T-cell (primary cell): ENCODE results near the gene TMEM138. TPM values are rescaled to one million over a fixed set of nuclear protein-coding genes. Genes with fewer than 3 reads are reported as not detected.
"Not testable (repeated sequence)": the region's sequence is repeated elsewhere in the genome, so short reads cannot be mapped to it uniquely, and the experiment has no call there.

Experiments
- ATAC-seq, 4 experiments: fragments of 200-7000 bp in 3 of 4; fragments of 150-1000 bp in 1 of 4; cut with Tn5 transposase; replicated peaks in 1 of 4; 1 replicate in 3 of 4; 2 replicates in 1 of 4; pipeline ENCODE4 v1.10.0; 2021; ENCODE audit warnings: moderate library complexity in 3 of 4, mild to moderate bottlenecking in 2 of 4, moderate number of reproducible peaks in 1 of 4
- CTCF ChIA-PET, 2 donors: fragments of 300-600 bp; sonication (Branson Sonifier 250); formaldehyde crosslinking; loops; one replicate each; lab custom pipeline; 2022; ENCODE audit warnings: antibody characterized with exemption in 2 of 2; lab: Charles Lee
- POLR2A ChIA-PET, 2 donors: fragments of 300-600 bp; sonication (Branson Sonifier 250); formaldehyde crosslinking; loops; one replicate each; lab custom pipeline; 2022; ENCODE audit warnings: antibody characterized with exemption in 2 of 2; lab: Charles Lee
- DNase-seq, 35 experiments: peaks; one replicate each; pipeline versions ENCODE4 v3.0.0 to v3.0.0-alpha.2; 2013 to 2023
- H3K27ac ChIP-seq: one replicate; pipeline ENCODE4 v1.5.1; 2013; ENCODE audit warnings: low read length
- H3K27me3 ChIP-seq, 2 experiments: replicated peaks in 1 of 2; 1 replicate in 1 of 2; 2 replicates in 1 of 2; pipeline versions ENCODE4 v1.6.1 to v1.7.0; 2013; ENCODE audit warnings: low read length in 1 of 2, mixed read lengths in 1 of 2; ENCODE audit not compliant: control insufficient read depth in 2 of 2, insufficient read depth in 2 of 2; ENCODE audit errors: extremely low read depth in 1 of 2
- H3K36me3 ChIP-seq, 2 donors: 1 replicate in 1 of 2; 2 replicates in 1 of 2; pipeline versions ENCODE4 v1.6.1 to v1.7.0; 2013; ENCODE audit warnings: low read length in 1 of 2; ENCODE audit not compliant: control insufficient read depth in 2 of 2, insufficient read depth in 1 of 2; ENCODE audit errors: extremely low read depth in 1 of 2
- H3K4me1 ChIP-seq, 2 experiments: 1 replicate in 1 of 2; 2 replicates in 1 of 2; pipeline versions ENCODE4 v1.6.1 to v1.7.0; 2013; ENCODE audit warnings: low read length in 2 of 2, mixed read lengths in 1 of 2; ENCODE audit not compliant: insufficient read depth in 2 of 2, control insufficient read depth in 1 of 2; ENCODE audit errors: extremely low read depth in 1 of 2
- H3K4me3 ChIP-seq, 2 donors: 1 replicate in 1 of 2; 2 replicates in 1 of 2; pipeline versions ENCODE4 v1.5.1 to v1.7.0; 2013; ENCODE audit warnings: mild to moderate bottlenecking in 2 of 2, low read length in 1 of 2, moderate library complexity in 1 of 2; ENCODE audit not compliant: control insufficient read depth in 1 of 2; ENCODE audit errors: extremely low read depth in 1 of 2
- H3K9me3 ChIP-seq: 2 replicates; pipeline ENCODE4 v1.7.0; 2013
- H3K27ac Mint-ChIP-seq, 2 donors: one replicate each; pipeline ENCODE4 v1.8.0; 2020 to 2021; ENCODE audit warnings: mild to moderate bottlenecking in 2 of 2, mixed read lengths in 2 of 2
- H3K27me3 Mint-ChIP-seq, 2 donors: one replicate each; pipeline ENCODE4 v1.8.0; 2021 to 2022; ENCODE audit warnings: mixed read lengths in 2 of 2
- H3K36me3 Mint-ChIP-seq: one replicate; pipeline ENCODE4 v1.8.0; 2021; ENCODE audit warnings: mixed read lengths
- H3K4me1 Mint-ChIP-seq, 3 donors: one replicate each; pipeline ENCODE4 v1.8.0; 2020 to 2022; ENCODE audit warnings: mixed read lengths in 3 of 3, mild to moderate bottlenecking in 1 of 3
- H3K4me3 Mint-ChIP-seq, 3 donors: one replicate each; pipeline ENCODE4 v1.8.0; 2020 to 2022; ENCODE audit warnings: mild to moderate bottlenecking in 3 of 3, mixed read lengths in 3 of 3, moderate library complexity in 3 of 3
- H3K9me3 Mint-ChIP-seq, 3 donors: one replicate each; pipeline ENCODE4 v1.8.0; 2020 to 2022; ENCODE audit warnings: mixed read lengths in 3 of 3
- WGBS: methylation state at CpG from one replicate; pipeline ENCODE4 v1.1.5; 2013; ENCODE audit warnings: missing lambda C conversion rate; ENCODE audit not compliant: insufficient coverage; 5-methylcytosine and 5-hydroxymethylcytosine counted together
- total RNA-seq, 35 experiments: library from RNA in 6 of 35; stranded (reverse) in 6 of 35; fragments of 120-200 nt in 1 of 35; gene quantifications; one replicate each; pipeline versions ENCODE4 v1.2.1 to v1.2.4 and lab custom pipeline; 2013 to 2026

The TMEM138 gene
- total RNA-seq, 5 donors from 2014 or later (not counting 1 experiment from before 2014, with no cell fraction given) = 48.7 to 57.7 (median 56.6) TPM

GRCh38 chr11:61377461-61378160 is 15.4 kb downstream of the TMEM138 start:
- no CpG with 5 or more reads among the region's 6 CpGs for WGBS
- peaks cover 3 to 5% of the 10 kb centered on the region in 2 donors for H3K36me3 ChIP-seq
- ATAC-seq (no peak), DNase-seq (no peak)
- H3K27ac ChIP-seq = no peak overlapping the region
- H3K4me1 Mint-ChIP-seq = no peaks in the 10 kb centered on the region
- POLR2A ChIA-PET = no interaction called here
- CTCF ChIA-PET = no interaction called here
- no peak overlapping the region for H3K27ac Mint-ChIP-seq
- H3K4me3 ChIP-seq = no peak overlapping the region
- H3K9me3 ChIP-seq = no peaks in the 10 kb centered on the region
- H3K4me3 Mint-ChIP-seq = no peak overlapping the region
- no peaks in the 10 kb centered on the region for H3K27me3 Mint-ChIP-seq
- no peaks in the 10 kb centered on the region for H3K9me3 Mint-ChIP-seq
- H3K27me3 ChIP-seq = no peaks in the 10 kb centered on the region
- H3K36me3 Mint-ChIP-seq = peaks cover 6% of the 10 kb centered on the region
- no peaks in the 10 kb centered on the region for H3K4me1 ChIP-seq

- ChIA-PET CTCF (no interaction called here), POLR2A (no interaction called here)
- WGBS = 69% methylated on average over 2 of the region's 5 CpGs
- no peaks in the 10 kb centered on the region for H3K27me3 Mint-ChIP-seq
- no peaks in the 10 kb centered on the region for H3K4me1 Mint-ChIP-seq
- no peak overlapping the region for H3K4me3 ChIP-seq
- no peak overlapping the region for H3K4me3 Mint-ChIP-seq
- no peak for DNase-seq
- no peaks in the 10 kb centered on the region for H3K4me1 ChIP-seq
- no peaks in the 10 kb centered on the region for H3K9me3 ChIP-seq
- H3K36me3 ChIP-seq = peaks cover 3 to 5% of the 10 kb centered on the region in 2 donors
- H3K9me3 Mint-ChIP-seq = no peaks in the 10 kb centered on the region
- no peak overlapping the region for H3K27ac Mint-ChIP-seq
- H3K27me3 ChIP-seq = no peaks in the 10 kb centered on the region
- H3K36me3 Mint-ChIP-seq = peaks cover 6% of the 10 kb centered on the region
- no peak overlapping the region for H3K27ac ChIP-seq
- no peak for ATAC-seq
These were observed 16.6 kb downstream of the TMEM138 start for GRCh38 chr11:61378713-61379313.

- Mint-ChIP-seq H3K4me3 (no peak overlapping the region), H3K9me3 (no peaks in the 10 kb centered on the region), H3K27me3 (no peaks in the 10 kb centered on the region), H3K4me1 (peaks cover 7 to 9% (median 8%) of the 10 kb centered on the region in 3 donors), H3K27ac (no peak overlapping the region), H3K36me3 (peaks cover 6% of the 10 kb centered on the region)
- no peak overlapping the region for H3K4me3 ChIP-seq
- no peak for ATAC-seq
- WGBS = 100% methylated on average over 2 of the region's 9 CpGs
- H3K27ac ChIP-seq = no peak overlapping the region
- no peak for DNase-seq
- peaks cover 0 to 5% of the 10 kb centered on the region in 2 experiments for H3K4me1 ChIP-seq
- H3K9me3 ChIP-seq = no peaks in the 10 kb centered on the region
- POLR2A ChIA-PET = no interaction called here
- no peaks in the 10 kb centered on the region for H3K27me3 ChIP-seq
- CTCF ChIA-PET = interaction anchor here in 1 of 2 donors (0.5 to 1.7 kb wide), 2 partner anchors 10 to 45 kb away, joined by 3 to 6 read pairs; no protein-coding TSS in a partner anchor
- H3K36me3 ChIP-seq = peaks cover 0 to 7% of the 10 kb centered on the region in 2 donors
These were observed 18.7 kb downstream of the TMEM138 start for GRCh38 chr11:61380884-61381283.

GRCh38 chr11:61383859-61384258 is 21.7 kb downstream of the TMEM138 start:
- ATAC-seq, H3K4me3 ChIP-seq, H3K36me3 ChIP-seq, H3K27me3 Mint-ChIP-seq, H3K27me3 ChIP-seq, H3K9me3 ChIP-seq, DNase-seq, H3K36me3 Mint-ChIP-seq, H3K4me1 ChIP-seq, H3K4me3 Mint-ChIP-seq, H3K9me3 Mint-ChIP-seq, POLR2A ChIA-PET, H3K27ac ChIP-seq, H3K27ac Mint-ChIP-seq, H3K4me1 Mint-ChIP-seq: not testable (repeated sequence)
- 97% methylated on average over 5 of the region's 5 CpGs for WGBS
- CTCF ChIA-PET = interaction anchor here (0.6 to 5.0 kb wide), 3 partner anchors 10 to 48 kb away, joined by 3 to 114 read pairs (median 7); no protein-coding TSS in a partner anchor

GRCh38 chr11:61384271-61385242 is 22.4 kb downstream of the TMEM138 start:
- Mint-ChIP-seq H3K36me3 (no peaks in the 10 kb centered on the region), H3K4me3 (no peak overlapping the region), H3K9me3 (no peaks in the 10 kb centered on the region), H3K27me3 (no peaks in the 10 kb centered on the region), H3K4me1 (peaks cover 7 to 9% (median 8%) of the 10 kb centered on the region in 3 donors), H3K27ac (no peak overlapping the region)
- H3K36me3 ChIP-seq = peaks cover 0 to 4% of the 10 kb centered on the region in 2 donors
- no peaks in the 10 kb centered on the region for H3K27me3 ChIP-seq
- no peak overlapping the region for H3K27ac ChIP-seq
- no peaks in the 10 kb centered on the region for H3K9me3 ChIP-seq
- POLR2A ChIA-PET = interaction anchor here (0.6 to 1.2 kb wide), 2 partner anchors 48 to 64 kb away, joined by 5 to 7 read pairs; no protein-coding TSS in a partner anchor
- WGBS = 95% methylated on average over 10 of the region's 15 CpGs
- no peak overlapping the region for H3K4me3 ChIP-seq
- peaks cover 0 to 6% of the 10 kb centered on the region in 2 experiments for H3K4me1 ChIP-seq
- CTCF ChIA-PET = interaction anchor here (0.5 to 5.0 kb wide), 14 partner anchors 8 to 131 kb away, joined by 3 to 114 read pairs (median 5); partner anchors contain the start of genes CYB561A3 (in 1 of the 2), DDB1 (in 1 of the 2), TKFC (in 1 of the 2) and TMEM138 (in 1 of the 2)
- no peak for DNase-seq
- no peak for ATAC-seq

GRCh38 chr11:61390161-61390560 is 28.0 kb downstream of the TMEM138 start:
- ChIA-PET POLR2A (no interaction called here), CTCF (interaction anchor here in 1 of 2 donors (1.4 kb wide), 1 partner anchor 56 kb away, joined by 4 read pairs; no protein-coding TSS in a partner anchor)
- Mint-ChIP-seq H3K36me3 (no peaks in the 10 kb centered on the region), H3K27ac (peak overlapping the region in 1 of 2 donors; percentile 8), H3K4me3 (no peak overlapping the region), H3K4me1 (peaks cover 31 to 34% (median 31%) of the 10 kb centered on the region in 3 donors), H3K27me3 (no peaks in the 10 kb centered on the region), H3K9me3 (no peaks in the 10 kb centered on the region)
- H3K9me3 ChIP-seq = no peaks in the 10 kb centered on the region
- no CpG with 5 or more reads among the region's 1 CpG for WGBS
- ATAC-seq = no peak
- no peak overlapping the region for H3K27ac ChIP-seq
- DNase-seq = no peak
- H3K27me3 ChIP-seq = no peaks in the 10 kb centered on the region
- H3K36me3 ChIP-seq = peaks cover 0 to 5% of the 10 kb centered on the region in 2 donors
- no peak overlapping the region for H3K4me3 ChIP-seq
- H3K4me1 ChIP-seq = peaks cover 6 to 33% of the 10 kb centered on the region in 2 experiments
